ENCODE results near the gene RUNX1.

The RUNX1 gene

GRCh38 chr21:35010447-35010846 is 38.7 kb downstream of the RUNX1 start:
- TF ChIP-seq ZFX (IDR thresholded peaks at IDR 0.05; ENCODE audit: borderline replicate concordance) (no peak), CTCF (IDR thresholded peaks at IDR 0.05) (no peak)
- H3K27ac ChIP-seq: no peak overlapping the region

GRCh38 chr21:35007348-35007747 is 41.8 kb downstream of the RUNX1 start:
- no peak overlapping the region for H3K27ac ChIP-seq
- TF ChIP-seq ZFX (IDR thresholded peaks at IDR 0.05; ENCODE audit: borderline replicate concordance) (no peak), CTCF (IDR thresholded peaks at IDR 0.05) (no peak)

- TF ChIP-seq CTCF (IDR thresholded peaks at IDR 0.05) (no peak), ZFX (IDR thresholded peaks at IDR 0.05; ENCODE audit: borderline replicate concordance) (no peak)
- no peak overlapping the region for H3K27ac ChIP-seq
Observed at GRCh38 chr21:35006771-35007170, 42.3 kb downstream of the RUNX1 start.

- H3K27ac ChIP-seq: no peak overlapping the region
- TF ChIP-seq CTCF (IDR thresholded peaks at IDR 0.05) (no peak), ZFX (IDR thresholded peaks at IDR 0.05; ENCODE audit: borderline replicate concordance) (no peak)
Observed at GRCh38 chr21:35006248-35006647, 42.9 kb downstream of the RUNX1 start.

- TF ChIP-seq ZFX (IDR thresholded peaks at IDR 0.05; ENCODE audit: borderline replicate concordance): no peak
- TF ChIP-seq CTCF (IDR thresholded peaks at IDR 0.05): no peak
- H3K27ac ChIP-seq: no peak overlapping the region
Observed at GRCh38 chr21:35005560-35006224, 43.4 kb downstream of the RUNX1 start.

- no peak overlapping the region for H3K27ac ChIP-seq
- TF ChIP-seq ZFX (IDR thresholded peaks at IDR 0.05; ENCODE audit: borderline replicate concordance) (no peak), CTCF (IDR thresholded peaks at IDR 0.05) (no peak)
Observed at GRCh38 chr21:35005077-35005476, 44.0 kb downstream of the RUNX1 start.

- no peak for TF ChIP-seq ZFX (IDR thresholded peaks at IDR 0.05; ENCODE audit: borderline replicate concordance)
- no peak for TF ChIP-seq CTCF (IDR thresholded peaks at IDR 0.05)
- H3K27ac ChIP-seq: no peak overlapping the region
Observed at GRCh38 chr21:35004314-35004713, 44.8 kb downstream of the RUNX1 start.

Data from 22Rv1 (cell line).